GM21825 (cell line): ENCODE results near the gene UNC5CL.

Experiments
- ATAC-seq: cut with Tn5 transposase; IDR thresholded peaks from one replicate; pipeline ENCODE4 v1.9.1; 2021; ENCODE audit warnings: mild to moderate bottlenecking, moderate library complexity; ENCODE audit not compliant: unreplicated experiment

Gene UNC5CL

DNA sequence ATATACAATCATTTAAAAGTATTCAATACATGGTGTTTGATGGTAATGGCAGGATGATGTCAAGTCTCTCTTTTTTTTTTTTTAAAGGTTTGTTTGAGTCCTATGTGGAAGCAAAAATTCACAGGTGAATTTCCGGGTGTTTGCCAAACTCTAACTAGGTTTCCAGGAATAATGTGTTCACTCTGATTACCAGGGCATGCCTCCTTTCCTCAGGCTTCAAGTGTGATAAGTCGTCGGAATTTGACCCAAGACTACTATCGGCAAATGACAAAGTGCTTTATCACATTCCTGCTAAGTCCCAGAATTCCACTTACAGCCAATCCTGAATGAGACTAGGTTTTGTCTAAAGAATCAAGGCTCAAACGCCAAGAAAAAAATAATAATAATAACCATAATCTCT is 25.8 kb upstream of the UNC5CL start:
- no peak for ATAC-seq

DNA sequence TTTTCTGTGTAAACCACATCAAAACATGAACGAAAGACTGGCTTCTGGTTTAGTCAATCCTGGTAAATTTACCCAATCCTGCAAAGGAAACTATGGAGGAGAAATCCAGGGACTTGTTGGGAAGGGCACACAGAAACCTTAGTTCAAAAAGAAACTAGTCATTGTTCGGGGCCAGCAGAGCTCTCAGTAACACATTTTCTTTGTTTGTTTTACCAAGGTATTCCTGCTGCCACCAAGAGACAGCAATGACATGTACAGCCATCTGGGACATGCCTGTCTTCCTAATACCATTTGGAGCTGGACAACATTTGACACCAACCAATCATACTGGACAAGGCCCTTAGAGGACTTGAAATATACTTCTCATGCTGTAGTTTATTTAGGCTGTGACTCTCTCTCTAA is 24.9 kb upstream of the UNC5CL start:
- ATAC-seq = no peak

DNA sequence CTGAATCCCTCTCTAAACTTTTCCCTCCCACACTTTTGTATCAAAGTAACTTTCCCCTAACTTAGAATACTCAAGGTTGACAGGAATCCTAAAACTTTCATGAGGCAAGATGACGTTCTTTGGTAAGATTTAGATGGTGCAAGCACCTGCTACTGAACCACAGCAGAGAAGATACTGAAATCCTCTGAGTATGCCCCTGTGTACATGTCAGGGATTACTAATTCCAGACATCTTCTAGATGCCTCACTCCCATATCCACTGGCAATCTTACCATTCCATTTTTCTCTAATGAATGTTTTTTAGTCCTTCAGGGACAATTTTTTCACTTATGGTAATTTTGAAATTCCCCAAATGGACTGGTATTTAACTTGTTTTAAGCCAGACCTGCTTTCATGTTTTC is 23.0 kb upstream of the UNC5CL start:
- no peak for ATAC-seq

DNA sequence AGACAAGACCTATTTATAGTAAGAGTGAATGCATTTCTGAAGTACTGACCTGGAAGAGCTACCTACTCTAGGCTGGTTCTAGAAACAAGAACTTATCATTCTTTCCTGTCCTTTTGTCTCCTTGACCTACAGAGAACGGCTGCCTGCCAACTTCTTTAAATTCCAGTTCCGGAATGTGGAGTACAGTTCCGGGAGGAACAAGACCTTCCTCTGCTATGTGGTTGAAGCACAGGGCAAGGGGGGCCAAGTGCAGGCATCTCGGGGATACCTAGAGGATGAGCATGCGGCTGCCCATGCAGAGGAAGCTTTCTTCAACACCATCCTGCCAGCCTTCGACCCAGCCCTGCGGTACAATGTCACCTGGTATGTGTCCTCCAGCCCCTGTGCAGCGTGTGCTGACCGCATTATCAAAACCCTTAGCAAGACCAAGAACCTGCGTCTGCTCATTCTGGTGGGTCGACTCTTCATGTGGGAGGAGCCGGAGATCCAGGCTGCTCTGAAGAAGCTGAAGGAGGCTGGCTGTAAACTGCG is 22.2 kb upstream of the UNC5CL start:
- no peak for ATAC-seq

DNA sequence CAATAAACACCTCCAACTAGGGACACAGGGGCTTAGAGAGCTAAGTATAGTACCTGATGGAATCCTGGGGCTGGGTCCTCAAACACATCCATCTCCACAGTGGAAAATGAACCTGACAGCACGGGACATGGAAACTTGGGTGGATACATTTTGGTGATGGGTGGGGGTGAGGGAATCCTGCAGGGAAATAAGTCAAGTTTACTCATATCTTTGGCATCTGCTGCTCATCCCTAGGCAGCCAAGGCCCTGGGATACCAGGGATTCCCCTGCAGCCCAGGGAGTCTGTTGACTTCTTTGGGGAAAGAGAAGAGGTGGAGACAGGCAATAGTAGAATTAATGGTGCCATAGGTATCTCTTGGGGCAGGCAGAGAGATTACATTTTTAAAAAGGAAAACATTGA is 20.5 kb upstream of the UNC5CL start:
- no peak for ATAC-seq

DNA sequence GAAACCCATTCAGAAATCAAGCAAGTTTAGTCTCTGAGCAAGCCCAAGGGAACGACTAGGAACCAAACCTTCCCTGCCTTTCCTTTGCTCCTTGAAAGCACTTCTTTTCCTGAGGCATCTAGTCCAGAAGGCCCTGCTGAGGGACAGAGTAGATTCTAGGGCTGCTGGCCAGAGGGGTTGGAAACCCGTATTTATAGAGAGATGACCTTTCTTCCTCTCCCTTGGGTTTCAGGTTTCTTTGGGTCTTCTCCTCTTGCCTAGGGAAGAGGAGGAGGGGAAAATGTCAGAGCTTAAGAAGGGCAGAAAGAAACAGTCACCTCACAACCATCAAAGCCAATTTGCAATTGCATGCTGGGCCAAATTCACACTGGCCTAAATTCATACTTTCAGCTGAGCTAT is 19.8 kb upstream of the UNC5CL start:
- no peak for ATAC-seq

DNA sequence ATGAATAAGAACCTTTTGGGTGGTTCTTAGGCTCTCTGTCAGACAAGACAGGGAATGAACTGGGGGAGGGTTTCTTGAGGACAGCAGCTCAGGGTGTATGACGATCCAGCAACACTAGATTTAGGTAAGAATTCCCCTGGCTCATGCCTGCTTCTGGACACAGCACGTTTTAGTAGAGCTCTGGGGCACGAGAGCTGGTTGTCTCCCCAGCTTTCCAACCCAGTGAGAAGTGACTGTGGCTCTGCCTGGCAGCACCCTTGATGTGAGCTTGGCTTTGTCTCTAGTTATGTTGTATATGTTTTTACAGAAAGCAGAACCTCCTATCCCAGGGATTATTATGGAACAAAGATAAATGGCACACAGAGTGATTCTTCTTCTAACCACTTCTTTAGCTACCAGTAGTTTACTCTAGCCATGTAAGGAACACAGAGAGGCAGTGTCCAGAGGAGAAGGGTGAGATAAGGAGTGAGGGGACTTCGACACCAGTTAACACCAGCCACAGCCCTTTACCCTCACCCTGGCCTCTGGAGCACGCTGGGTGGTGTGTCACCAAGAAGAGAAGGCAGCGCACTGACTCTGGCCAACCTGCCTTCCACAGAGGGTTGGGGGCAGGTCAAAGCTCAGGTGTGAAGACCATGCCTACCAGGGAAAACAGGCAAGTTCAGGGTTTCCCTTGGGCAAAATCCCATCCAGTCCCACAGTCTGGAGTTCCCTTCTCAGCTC is 17.9 kb upstream of the UNC5CL start:
- ATAC-seq = no peak

DNA sequence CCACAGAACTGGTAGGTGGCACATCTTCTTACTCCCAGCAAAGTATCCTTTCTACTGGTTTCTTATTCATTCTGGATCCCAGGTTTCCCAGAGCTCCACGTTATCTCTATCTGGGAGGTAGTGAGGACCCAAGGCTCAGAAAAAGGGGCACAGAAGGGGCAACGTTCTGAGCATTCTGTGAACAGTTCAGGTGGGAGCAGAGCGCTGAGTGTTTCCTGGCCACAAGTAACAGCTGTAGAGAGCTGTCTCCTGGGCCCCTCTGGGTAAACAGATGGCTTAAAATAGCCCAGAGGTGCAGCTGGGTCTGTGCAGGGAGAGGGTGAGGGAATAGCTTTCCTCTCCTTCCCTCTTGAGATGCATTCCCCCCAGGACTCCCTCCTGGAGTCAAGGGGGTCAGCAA is 16.1 kb upstream of the UNC5CL start:
- no peak for ATAC-seq

DNA sequence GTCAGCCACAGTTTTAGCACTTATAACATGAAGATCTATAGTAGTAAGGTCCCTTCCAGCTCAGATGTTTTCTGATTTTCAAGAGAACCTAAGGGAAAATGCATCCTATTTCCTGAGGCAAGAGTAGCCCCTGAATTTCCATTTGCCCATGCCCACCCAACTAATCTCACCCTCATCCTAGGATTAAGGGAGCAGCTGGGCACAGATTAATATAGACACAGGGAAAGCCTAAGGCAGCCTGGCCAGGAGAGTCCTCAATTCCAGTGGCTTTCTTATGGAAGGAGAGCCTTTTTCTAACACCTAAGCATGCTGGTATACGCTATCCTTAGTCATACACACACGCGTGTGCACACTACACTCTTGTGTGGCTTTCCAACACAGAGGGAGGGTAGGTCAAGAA is 15.5 kb upstream of the UNC5CL start:
- no peak for ATAC-seq

DNA sequence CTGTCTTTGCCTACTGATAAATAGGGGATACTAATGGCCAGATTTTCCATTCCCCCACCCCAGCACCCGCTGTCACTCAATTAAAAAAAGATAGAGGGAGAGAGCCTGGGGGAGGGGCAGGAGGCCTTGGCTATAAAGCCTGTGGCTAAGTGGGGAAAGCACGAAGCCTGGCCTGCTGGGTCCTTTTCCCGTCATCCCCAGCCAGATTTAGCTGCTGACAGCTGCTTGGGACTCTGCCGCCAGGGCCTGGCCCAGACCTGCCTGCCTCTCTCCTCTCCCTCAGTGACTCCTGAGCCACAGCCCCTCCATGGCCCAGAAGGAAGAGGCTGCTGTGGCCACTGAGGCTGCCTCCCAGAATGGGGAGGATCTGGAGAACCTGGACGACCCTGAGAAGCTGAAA is 14.0 kb upstream of the UNC5CL start, which contains the start of gene APOBEC2:
TSS of gene APOBEC2 (plus strand) at position 162 of the 400 bp plus-strand sequence. CDS start at position 308, 146 bp downstream.
- no peak for ATAC-seq

DNA sequence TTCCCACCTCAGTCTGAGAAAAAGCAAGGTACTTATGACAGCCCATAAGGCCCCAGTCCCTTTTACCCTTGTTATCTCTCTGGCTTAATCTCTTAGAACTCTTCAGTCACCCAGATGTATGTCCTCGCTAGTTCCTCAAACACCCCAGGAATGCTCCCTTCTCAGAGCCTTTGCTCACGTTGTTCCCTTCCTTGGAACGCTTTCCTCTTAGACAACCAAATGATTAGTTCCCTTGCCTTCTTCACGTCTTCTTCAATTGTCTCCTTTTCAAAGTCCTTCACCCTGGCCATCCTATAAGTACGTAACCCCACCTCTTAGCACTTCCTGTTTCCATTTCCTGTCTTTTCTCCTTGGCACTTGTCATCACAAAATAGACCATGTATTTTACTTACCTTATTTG is 12.9 kb upstream of the UNC5CL start:
- no peak for ATAC-seq

DNA sequence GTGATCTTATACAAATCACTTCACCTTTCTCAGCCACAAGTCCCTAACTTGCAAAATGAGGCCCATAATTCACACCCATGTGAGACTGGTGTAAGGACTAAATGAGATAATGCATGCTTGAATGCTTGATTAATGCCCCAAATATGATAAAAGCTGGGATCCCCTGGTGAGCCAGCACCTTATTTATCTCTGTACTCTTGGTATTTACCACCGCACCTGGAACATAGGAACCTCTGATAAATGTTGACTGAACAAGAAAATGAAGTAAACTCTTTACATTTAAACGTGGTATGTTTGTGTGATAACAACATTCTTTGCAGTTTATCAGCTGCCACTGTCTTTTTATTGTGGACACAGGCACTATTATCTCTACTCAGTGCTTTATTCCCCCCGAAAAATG is 11.5 kb upstream of the UNC5CL start:
- ATAC-seq = no peak

DNA sequence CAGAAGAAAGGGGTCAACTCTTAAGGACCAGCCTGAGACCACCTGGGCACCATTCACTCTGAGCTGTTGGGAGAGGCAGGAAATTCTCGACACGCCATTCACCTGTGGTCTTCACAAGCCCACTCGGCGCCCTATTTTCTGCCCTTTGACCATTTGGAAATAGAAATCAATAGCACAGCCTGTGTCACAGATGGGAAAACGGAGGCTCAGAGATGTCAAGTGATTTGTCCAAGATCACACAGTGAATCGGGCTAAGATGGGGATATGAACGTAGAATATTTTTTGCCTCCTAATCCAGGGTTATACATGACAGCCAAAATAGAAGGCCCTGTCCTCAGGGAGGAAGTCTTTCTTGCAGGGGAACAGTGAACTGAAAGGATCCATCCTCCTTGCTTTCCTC is 10.9 kb upstream of the UNC5CL start:
- ATAC-seq = no peak

DNA sequence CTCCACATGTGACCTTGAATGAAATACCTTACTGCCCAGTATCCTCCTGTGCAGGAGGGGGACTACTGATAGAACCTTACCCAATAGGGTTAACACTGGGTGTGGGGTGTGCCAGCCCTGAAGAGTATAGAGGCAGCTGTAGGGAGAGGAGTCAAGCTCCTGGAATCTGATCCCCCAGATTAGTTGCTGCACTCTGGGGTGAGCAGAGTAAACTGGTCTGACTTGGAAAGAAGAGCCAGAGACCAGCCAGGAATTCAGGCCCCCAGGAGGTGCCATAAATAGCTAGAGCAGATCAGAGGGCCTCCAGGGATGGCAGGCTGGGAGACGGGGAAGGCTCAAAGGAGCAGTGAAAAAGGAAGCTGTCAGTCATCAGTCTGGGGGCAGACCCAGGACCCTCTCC is 10.5 kb upstream of the UNC5CL start:
- ATAC-seq = no peak

DNA sequence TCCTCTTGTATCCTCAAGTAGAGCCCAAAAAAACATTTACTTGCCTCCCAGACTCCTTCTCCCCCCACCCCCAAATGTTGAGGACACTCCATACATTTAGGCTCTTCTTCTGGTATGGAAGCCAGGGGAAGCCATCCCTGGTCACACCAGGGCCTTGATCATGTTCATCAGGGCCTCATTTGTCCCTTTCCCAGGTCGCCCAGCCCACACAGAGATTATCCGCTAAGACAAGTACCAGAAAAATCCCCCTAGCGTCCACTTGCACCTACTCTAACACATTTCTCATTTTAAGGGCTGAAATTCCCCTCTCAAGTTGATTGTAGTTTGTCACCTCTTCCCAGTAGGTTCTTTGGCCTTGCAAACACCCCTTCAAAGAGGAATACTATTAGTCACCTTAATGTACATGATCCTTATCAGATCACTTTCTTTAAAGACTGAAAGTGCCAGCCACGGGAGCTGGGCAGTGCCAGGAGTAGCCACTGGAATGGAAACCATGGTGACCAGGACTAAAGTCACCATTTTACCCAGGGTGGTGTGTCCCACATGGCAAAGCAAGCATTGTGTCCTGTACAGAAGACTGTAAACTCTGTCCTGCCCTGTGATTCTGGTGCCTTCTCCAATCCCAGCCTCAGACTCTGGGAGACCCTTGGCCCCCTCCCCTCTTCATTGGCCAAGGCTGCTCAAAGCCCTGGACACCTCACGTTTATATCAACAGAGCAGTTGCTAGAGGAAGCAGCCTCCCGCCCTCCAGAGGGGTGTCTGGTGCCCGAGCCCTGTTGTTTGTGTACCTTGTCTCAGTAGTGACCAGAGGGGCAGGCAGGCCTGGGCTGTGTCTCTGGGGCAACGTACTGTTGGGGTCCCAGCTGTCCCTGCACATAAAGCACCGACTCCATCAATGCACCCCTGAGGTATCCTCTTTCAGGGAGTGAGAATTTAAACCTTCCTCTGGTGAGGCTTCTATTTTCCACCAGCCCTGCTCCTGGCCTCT is 9.0 kb upstream of the UNC5CL start:
- ATAC-seq = no peak

DNA sequence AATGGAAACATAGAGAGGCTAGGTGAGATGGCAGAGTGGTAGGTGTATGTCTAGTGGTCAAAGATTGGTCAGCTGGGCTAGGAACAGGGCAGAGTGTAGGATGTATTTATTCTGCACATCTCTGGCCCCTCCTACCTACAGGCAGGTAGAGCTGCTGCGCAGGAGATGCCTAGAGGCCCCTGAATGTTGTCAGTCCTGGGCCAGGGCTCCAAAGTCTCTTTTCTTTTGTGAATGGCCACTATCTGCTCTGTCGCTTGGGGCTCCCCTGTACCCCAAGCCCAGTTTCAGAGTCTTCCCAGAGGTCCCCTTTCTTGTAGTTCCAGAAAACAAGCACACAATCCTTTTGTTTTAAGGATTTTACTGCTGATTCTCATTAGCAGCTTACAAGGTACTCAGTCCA is 8.3 kb upstream of the UNC5CL start:
- ATAC-seq = no peak

DNA sequence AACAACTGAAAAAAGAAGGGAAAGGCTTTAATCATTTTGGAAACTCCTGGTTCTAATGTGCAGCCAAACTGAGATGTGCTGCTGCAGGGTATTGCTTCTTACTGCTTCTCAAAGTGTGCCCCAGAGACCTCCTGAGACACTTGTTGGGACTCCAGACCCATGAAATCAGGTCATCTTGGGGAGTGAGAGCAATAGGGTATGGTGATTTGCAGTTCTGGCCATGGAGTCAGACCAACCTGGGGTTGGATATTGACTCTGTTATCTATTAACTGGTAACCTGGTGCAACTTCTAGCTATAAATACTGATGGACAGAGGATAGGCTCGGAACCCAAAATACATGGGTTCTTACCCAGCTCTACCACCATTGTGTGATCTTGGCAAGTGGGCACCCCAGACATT is 7.1 kb upstream of the UNC5CL start:
- ATAC-seq = no peak

DNA sequence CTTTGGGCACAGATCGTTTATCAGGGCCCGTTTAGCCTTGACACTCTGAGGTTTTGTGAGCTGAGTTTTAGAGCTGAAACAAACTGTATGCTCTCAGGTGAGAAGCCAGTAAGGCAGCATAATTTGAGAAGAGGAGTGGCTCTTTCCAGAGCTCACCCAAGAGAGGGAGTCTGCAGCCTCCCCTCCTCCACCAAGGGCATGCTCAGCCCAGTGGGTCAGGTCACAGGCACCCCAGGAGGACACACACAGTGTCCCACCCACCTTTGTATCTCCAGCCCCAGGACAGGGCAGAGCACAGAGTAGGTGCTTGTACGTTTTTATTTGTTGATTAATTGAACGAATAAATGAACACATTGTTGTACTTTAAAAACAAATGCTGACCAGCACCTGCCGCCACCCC is 6.6 kb upstream of the UNC5CL start:
- no peak for ATAC-seq

DNA sequence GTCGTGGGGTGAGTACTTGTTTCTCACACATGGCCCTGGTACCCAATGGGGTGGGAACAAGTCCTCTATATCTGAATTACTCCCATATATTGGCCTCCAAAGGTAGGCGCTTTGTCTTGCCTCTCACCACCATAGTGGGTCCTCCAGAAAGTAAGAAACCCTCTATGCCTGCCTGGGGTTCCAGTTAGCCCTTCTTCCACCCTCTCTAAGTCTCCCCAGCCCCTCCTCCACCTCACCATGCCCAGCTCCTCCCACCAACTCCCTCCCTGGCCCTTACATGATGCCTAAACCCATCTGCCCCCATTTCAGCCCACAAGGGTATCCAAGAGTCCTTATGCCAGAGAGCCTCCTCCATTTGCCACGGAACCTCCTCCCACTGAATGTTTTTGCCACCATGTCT is 4.1 kb upstream of the UNC5CL start:
- ATAC-seq = no peak

DNA sequence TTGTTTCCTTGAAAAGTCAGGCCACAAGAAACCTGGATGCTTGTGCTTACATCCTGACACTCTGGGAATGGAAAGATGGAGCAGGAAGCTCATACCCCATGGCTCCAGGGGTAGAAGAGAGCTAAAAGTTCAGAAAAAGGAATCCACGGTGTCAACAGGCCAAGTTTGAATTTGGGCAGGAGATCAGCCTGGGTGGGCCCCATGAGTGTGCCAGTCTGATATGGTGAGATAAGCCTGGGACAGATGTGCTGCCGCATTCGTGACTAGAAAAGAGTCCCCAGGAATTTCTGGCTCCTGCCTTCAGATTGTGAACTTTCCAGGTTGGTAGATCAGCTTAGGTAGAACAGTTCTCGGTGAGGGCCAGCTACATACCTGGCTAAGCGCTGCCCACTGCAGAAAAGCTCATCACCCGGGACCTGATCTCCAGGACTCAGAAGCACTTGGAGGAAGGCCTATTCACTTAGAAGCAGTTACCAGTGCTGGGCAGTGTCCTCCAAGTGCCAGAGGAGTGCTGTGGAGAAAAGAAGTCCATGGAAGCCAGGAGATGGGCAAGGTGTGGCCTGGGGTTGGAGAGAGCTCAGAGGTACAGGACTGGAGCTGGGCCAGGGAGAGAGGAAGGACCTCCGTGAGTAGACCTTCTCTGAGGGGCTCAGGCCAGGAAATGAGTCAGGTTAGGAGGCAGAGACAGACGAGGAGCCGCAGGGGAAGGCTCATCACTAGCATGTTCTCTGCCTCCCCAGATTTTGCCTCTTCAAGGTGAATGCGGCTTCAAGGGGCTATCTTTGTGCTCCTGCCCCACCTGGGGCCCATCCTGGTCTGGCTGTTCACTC is 3.4 kb upstream of the UNC5CL start, which contains the start of gene TSPO2:
TSS of gene TSPO2 (plus strand) at position 242 of the 830 bp plus-strand sequence. CDS start at position 761, 519 bp downstream.
- no peak for ATAC-seq
